Astrocyte (in vitro differentiated cells and primary cell): ENCODE measurements around the gene CAMK2G. TPM values are rescaled to one million over a fixed set of nuclear protein-coding genes. Genes with fewer than 3 reads are reported as not detected.

Source experiments
- DNase-seq: peaks from one replicate; pipeline ENCODE4 v3.0.0-alpha.2; 2010; ENCODE audit warnings: low read depth
- FAIRE-seq: peaks from 2 replicates; lab custom pipeline; 2011; peaks lifted over from hg19 to GRCh38; lab: Jason Lieb, UNC
- H2AFZ ChIP-seq: 2 replicates; pipeline ENCODE4 v1.6.0; 2012; ENCODE audit warnings: low read depth, low read length, inconsistent platforms
- H3K27ac ChIP-seq: 2 replicates; pipeline ENCODE4 v1.5.1; 2011; ENCODE audit warnings: low read depth, low read length, inconsistent platforms
- H3K27me3 ChIP-seq: 2 replicates; pipeline ENCODE4 v1.6.0; 2011; ENCODE audit warnings: low read length, inconsistent platforms; ENCODE audit not compliant: insufficient read depth
- H3K36me3 ChIP-seq: 2 replicates; pipeline ENCODE4 v1.5.1; 2011; ENCODE audit warnings: low read length, inconsistent platforms; ENCODE audit not compliant: insufficient read depth
- H3K4me1 ChIP-seq: 2 replicates; pipeline ENCODE4 v1.5.1; 2011; ENCODE audit warnings: low read length, inconsistent platforms; ENCODE audit not compliant: insufficient read depth
- H3K4me2 ChIP-seq: 2 replicates; pipeline ENCODE4 v1.6.0; 2012; ENCODE audit warnings: low read length, inconsistent platforms
- H3K4me3 ChIP-seq: 2 replicates; pipeline ENCODE4 v1.5.1; 2011; ENCODE audit warnings: low read depth, mild to moderate bottlenecking, low read length, inconsistent platforms; ENCODE audit not compliant: insufficient read depth
- H3K79me2 ChIP-seq: 2 replicates; pipeline ENCODE4 v1.6.0; 2012; ENCODE audit warnings: mild to moderate bottlenecking, low read length, inconsistent platforms; ENCODE audit not compliant: insufficient read depth
- H3K9ac ChIP-seq: 2 replicates; pipeline ENCODE4 v1.6.0; 2012; ENCODE audit warnings: mild to moderate bottlenecking, low read length, inconsistent platforms
- H3K9me3 ChIP-seq: 2 replicates; pipeline ENCODE4 v1.5.1; 2012; ENCODE audit warnings: low read depth, mild to moderate bottlenecking, low read length, inconsistent platforms; ENCODE audit not compliant: insufficient read depth
- H4K20me1 ChIP-seq: 2 replicates; pipeline ENCODE4 v1.6.0; 2012; ENCODE audit warnings: low read length, inconsistent platforms; ENCODE audit not compliant: insufficient read depth
- H3K27ac Mint-ChIP-seq: one replicate; pipeline ENCODE4 v1.8.0; 2021; ENCODE audit warnings: mild to moderate bottlenecking, mixed read lengths; ENCODE audit not compliant: unreplicated experiment
- H3K27me3 Mint-ChIP-seq: one replicate; pipeline ENCODE4 v1.8.0; 2021; ENCODE audit warnings: low read depth, mixed read lengths; ENCODE audit not compliant: unreplicated experiment
- H3K36me3 Mint-ChIP-seq: one replicate; pipeline ENCODE4 v1.8.0; 2021; ENCODE audit warnings: low read depth, mixed read lengths; ENCODE audit not compliant: unreplicated experiment
- H3K4me1 Mint-ChIP-seq: one replicate; pipeline ENCODE4 v1.8.0; 2021; ENCODE audit warnings: low read depth, mixed read lengths; ENCODE audit not compliant: unreplicated experiment
- H3K4me3 Mint-ChIP-seq: one replicate; pipeline ENCODE4 v1.8.0; 2021; ENCODE audit warnings: mild to moderate bottlenecking, moderate library complexity, mixed read lengths; ENCODE audit not compliant: unreplicated experiment
- H3K9me3 Mint-ChIP-seq: one replicate; pipeline ENCODE4 v1.8.0; 2021; ENCODE audit warnings: mild to moderate bottlenecking, mixed read lengths; ENCODE audit not compliant: unreplicated experiment
- CTCF ChIP-seq: IDR thresholded peaks from 2 replicates; pipeline ENCODE4 v1.5.1; 2011; ENCODE audit warnings: low read depth, mild to moderate bottlenecking, inconsistent platforms, low read length, moderate library complexity; ENCODE audit not compliant: insufficient read depth
- EZH2 ChIP-seq: IDR thresholded peaks from 2 replicates; pipeline ENCODE4 v1.6.1; 2012; ENCODE audit warnings: mild to moderate bottlenecking, low read length, inconsistent platforms; ENCODE audit not compliant: insufficient read depth
- total RNA-seq: library from RNA; stranded (reverse); gene quantifications from 2 replicates; pipeline ENCODE4 v1.2.1, GENCODE V29; 2021

Gene CAMK2G
- total RNA-seq, 1 donor from 2014 or later: 19.8 TPM

GRCh38 chr10:73867871-73868631 lies 6.3 kb downstream of the CAMK2G start:
- Mint-ChIP-seq H3K27ac (no peak overlapping the region), H3K4me1 (peaks cover 8% of the 10 kb centered on the region), H3K27me3 (no peaks in the 10 kb centered on the region), H3K36me3 (peaks cover 20% of the 10 kb centered on the region), H3K4me3 (no peak overlapping the region), H3K9me3 (no peaks in the 10 kb centered on the region)
- Histone ChIP-seq H4K20me1 (peaks cover 88% of the 10 kb centered on the region), H3K36me3 (peaks cover 6% of the 10 kb centered on the region), H3K27ac (no peak overlapping the region), H3K9me3 (no peaks in the 10 kb centered on the region), H3K79me2 (peaks cover 21% of the 10 kb centered on the region), H3K4me3 (no peak overlapping the region), H3K27me3 (no peaks in the 10 kb centered on the region), H3K9ac (no peak overlapping the region), H2AFZ (no peak overlapping the region), H3K4me2 (no peak overlapping the region), H3K4me1 (no peaks in the 10 kb centered on the region)
- FAIRE-seq: no peak
- DNase-seq: no peak
- TF ChIP-seq EZH2: no peak
- TF ChIP-seq CTCF: no peak

- Histone ChIP-seq H3K4me1 (no peaks in the 10 kb centered on the region), H3K4me3 (no peak overlapping the region), H3K27ac (no peak overlapping the region), H3K27me3 (no peaks in the 10 kb centered on the region), H3K36me3 (peaks cover 6% of the 10 kb centered on the region), H3K79me2 (peaks cover 22% of the 10 kb centered on the region), H3K4me2 (no peak overlapping the region), H3K9ac (peak overlapping the region; percentile 3), H2AFZ (no peak overlapping the region), H4K20me1 (peaks cover 88% of the 10 kb centered on the region), H3K9me3 (no peaks in the 10 kb centered on the region)
- FAIRE-seq: no peak
- H3K4me3 Mint-ChIP-seq: no peak overlapping the region
- H3K27me3 Mint-ChIP-seq: no peaks in the 10 kb centered on the region
- no peaks in the 10 kb centered on the region for H3K9me3 Mint-ChIP-seq
- TF ChIP-seq CTCF: no peak
- no peak for TF ChIP-seq EZH2
- H3K36me3 Mint-ChIP-seq: peaks cover 24% of the 10 kb centered on the region
- H3K4me1 Mint-ChIP-seq: peaks cover 4% of the 10 kb centered on the region
- no peak for DNase-seq
- H3K27ac Mint-ChIP-seq: no peak overlapping the region
Measured at GRCh38 chr10:73867126-73867807, 7.1 kb downstream of the CAMK2G start.
